ENCODE data around the gene MYO3B. TPM values are rescaled to one million over a fixed set of nuclear protein-coding genes. Genes with fewer than 3 reads are reported as not detected.

MYO3B gene
- total RNA-seq, 2 donors from 2014 or later, result 5.2 to 10.9 TPM

GRCh38 chr2:170488807-170489206 lies 310.9 kb downstream of the MYO3B start:
- Mint-ChIP-seq H3K27me3 (ENCODE audit: insufficient read depth) (no peaks in the 10 kb centered on the region), H3K27ac (no peak overlapping the region), H3K9me3 (no peaks in the 10 kb centered on the region), H3K4me1 (peaks cover 12% of the 10 kb centered on the region), H3K4me3 (no peak overlapping the region), H3K36me3 (ENCODE audit: low read depth) (no peaks in the 10 kb centered on the region)
- TF ChIP-seq, protein P1, sequence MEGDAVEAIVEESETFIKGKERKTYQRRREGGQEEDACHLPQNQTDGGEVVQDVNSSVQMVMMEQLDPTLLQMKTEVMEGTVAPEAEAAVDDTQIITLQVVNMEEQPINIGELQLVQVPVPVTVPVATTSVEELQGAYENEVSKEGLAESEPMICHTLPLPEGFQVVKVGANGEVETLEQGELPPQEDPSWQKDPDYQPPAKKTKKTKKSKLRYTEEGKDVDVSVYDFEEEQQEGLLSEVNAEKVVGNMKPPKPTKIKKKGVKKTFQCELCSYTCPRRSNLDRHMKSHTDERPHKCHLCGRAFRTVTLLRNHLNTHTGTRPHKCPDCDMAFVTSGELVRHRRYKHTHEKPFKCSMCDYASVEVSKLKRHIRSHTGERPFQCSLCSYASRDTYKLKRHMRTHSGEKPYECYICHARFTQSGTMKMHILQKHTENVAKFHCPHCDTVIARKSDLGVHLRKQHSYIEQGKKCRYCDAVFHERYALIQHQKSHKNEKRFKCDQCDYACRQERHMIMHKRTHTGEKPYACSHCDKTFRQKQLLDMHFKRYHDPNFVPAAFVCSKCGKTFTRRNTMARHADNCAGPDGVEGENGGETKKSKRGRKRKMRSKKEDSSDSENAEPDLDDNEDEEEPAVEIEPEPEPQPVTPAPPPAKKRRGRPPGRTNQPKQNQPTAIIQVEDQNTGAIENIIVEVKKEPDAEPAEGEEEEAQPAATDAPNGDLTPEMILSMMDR (conservative IDR thresholded peaks at IDR 0.05), result no peak
- WGBS, 2 experiments (ENCODE audit: insufficient coverage in 1 of 2, insufficient read length in 1 of 2), result 88% methylated on average over 1 of the region's 1 CpG; no CpG with 5 or more reads in 1 of the 2 experiments
- Histone ChIP-seq H3K36me3 (ENCODE audit: control insufficient read depth, insufficient read depth, low read length) (no peaks in the 10 kb centered on the region), H3K27ac (ENCODE audit: low read depth, low read length) (no peak overlapping the region), H3K4me1 (ENCODE audit: control insufficient read depth, insufficient read depth, low read length) (peaks cover 3% of the 10 kb centered on the region), H3K9ac (ENCODE audit: extremely low read depth, low read length, poor library complexity, severe bottlenecking) (no peak overlapping the region), H3K27me3 (ENCODE audit: control insufficient read depth, insufficient read depth, low read length, poor library complexity, severe bottlenecking) (no peaks in the 10 kb centered on the region), H3K4me3 (ENCODE audit: low read length) (no peak overlapping the region), H3K9me3 (ENCODE audit: control insufficient read depth, low read length) (no peaks in the 10 kb centered on the region)
- no peak for DNase-seq

- Histone ChIP-seq H3K4me3 (ENCODE audit: low read length) (no peak overlapping the region), H3K36me3 (ENCODE audit: control insufficient read depth, insufficient read depth, low read length) (no peaks in the 10 kb centered on the region), H3K9ac (ENCODE audit: extremely low read depth, low read length, poor library complexity, severe bottlenecking) (no peak overlapping the region), H3K4me1 (ENCODE audit: control insufficient read depth, insufficient read depth, low read length) (peaks cover 3% of the 10 kb centered on the region), H3K27ac (ENCODE audit: low read depth, low read length) (no peak overlapping the region), H3K9me3 (ENCODE audit: control insufficient read depth, low read length) (no peaks in the 10 kb centered on the region), H3K27me3 (ENCODE audit: control insufficient read depth, insufficient read depth, low read length, poor library complexity, severe bottlenecking) (no peaks in the 10 kb centered on the region)
- TF ChIP-seq, protein P1 (conservative IDR thresholded peaks at IDR 0.05), result no peak
- H3K4me1 Mint-ChIP-seq, result peaks cover 12% of the 10 kb centered on the region
- H3K9me3 Mint-ChIP-seq, result no peaks in the 10 kb centered on the region
- no peak overlapping the region for H3K27ac Mint-ChIP-seq
- WGBS, 2 experiments (ENCODE audit: insufficient coverage in 1 of 2, insufficient read length in 1 of 2), result 86 to 92% methylated on average over 2 to 3 of the region's 3 CpGs
- H3K36me3 Mint-ChIP-seq (ENCODE audit: low read depth), result no peaks in the 10 kb centered on the region
- DNase-seq, result no peak
- peaks cover 2% of the 10 kb centered on the region for H3K27me3 Mint-ChIP-seq (ENCODE audit: insufficient read depth)
- H3K4me3 Mint-ChIP-seq, result no peak overlapping the region
Measured at GRCh38 chr2:170492010-170492409, 314.1 kb downstream of the MYO3B start.

- H3K27ac Mint-ChIP-seq, result no peak overlapping the region
- WGBS, 2 experiments (ENCODE audit: insufficient coverage in 1 of 2, insufficient read length in 1 of 2), result 88% methylated on average over 5 of the region's 5 CpGs; no CpG with 5 or more reads in 1 of the 2 experiments
- peaks cover 2% of the 10 kb centered on the region for H3K27me3 Mint-ChIP-seq (ENCODE audit: insufficient read depth)
- Histone ChIP-seq H3K4me1 (ENCODE audit: control insufficient read depth, insufficient read depth, low read length) (peaks cover 3% of the 10 kb centered on the region), H3K36me3 (ENCODE audit: control insufficient read depth, insufficient read depth, low read length) (no peaks in the 10 kb centered on the region), H3K9me3 (ENCODE audit: control insufficient read depth, low read length) (no peaks in the 10 kb centered on the region), H3K4me3 (ENCODE audit: low read length) (no peak overlapping the region), H3K9ac (ENCODE audit: extremely low read depth, low read length, poor library complexity, severe bottlenecking) (no peak overlapping the region), H3K27me3 (ENCODE audit: control insufficient read depth, insufficient read depth, low read length, poor library complexity, severe bottlenecking) (no peaks in the 10 kb centered on the region), H3K27ac (ENCODE audit: low read depth, low read length) (no peak overlapping the region)
- no peak for DNase-seq
- no peaks in the 10 kb centered on the region for H3K36me3 Mint-ChIP-seq (ENCODE audit: low read depth)
- peaks cover 11% of the 10 kb centered on the region for H3K4me1 Mint-ChIP-seq
- H3K9me3 Mint-ChIP-seq, result no peaks in the 10 kb centered on the region
- no peak overlapping the region for H3K4me3 Mint-ChIP-seq
- TF ChIP-seq, protein P1 (conservative IDR thresholded peaks at IDR 0.05), result no peak
Measured at GRCh38 chr2:170493426-170494097, 315.6 kb downstream of the MYO3B start.
